Common myeloid progenitor, CD34-positive (primary cell): ENCODE measurements around the gene OR1D5.

Source experiments
- CTCF ChIA-PET: fragments of 350-600 bp; sonication (Branson Sonifier 250); formaldehyde crosslinking; loops from one replicate; lab custom pipeline; 2021; ENCODE audit warnings: antibody characterized with exemption; lab: Charles Lee
- POLR2A ChIA-PET: fragments of 350-600 bp; sonication (Branson Sonifier 250); formaldehyde crosslinking; loops from one replicate; lab custom pipeline; 2021; ENCODE audit warnings: antibody characterized with exemption; lab: Charles Lee
- DNase-seq, 3 donors: peaks; one replicate each; pipeline versions ENCODE4 v3.0.0 to v3.0.0-alpha.2; 2013
- H3K27ac ChIP-seq, 2 experiments: 1 replicate in 1 of 2; 2 replicates in 1 of 2; pipeline ENCODE4 v1.7.0; 2013; ENCODE audit warnings: inconsistent platforms in 2 of 2, low read length in 2 of 2, mild to moderate bottlenecking in 2 of 2, low read depth in 1 of 2, moderate library complexity in 1 of 2; ENCODE audit not compliant: severe bottlenecking in 2 of 2, insufficient read depth in 1 of 2, poor library complexity in 1 of 2
- H3K27me3 ChIP-seq, 5 experiments: replicated peaks in 2 of 5; 1 replicate in 3 of 5; 2 replicates in 2 of 5; pipeline versions ENCODE4 v1.6.1 to v1.7.0; 2013; ENCODE audit warnings: low read length in 4 of 5, mild to moderate bottlenecking in 2 of 5, moderate library complexity in 2 of 5, inconsistent platforms in 1 of 5; ENCODE audit not compliant: insufficient read depth in 5 of 5, control insufficient read depth in 4 of 5
- H3K36me3 ChIP-seq, 4 experiments: 1 replicate in 2 of 4; 2 replicates in 2 of 4; pipeline versions ENCODE4 v1.6.1 to v1.7.0; 2013; ENCODE audit warnings: low read length in 3 of 4, control low read depth in 1 of 4, mild to moderate bottlenecking in 1 of 4; ENCODE audit not compliant: control insufficient read depth in 4 of 4, insufficient read depth in 4 of 4
- H3K4me1 ChIP-seq, 4 experiments: 1 replicate in 3 of 4; 2 replicates in 1 of 4; pipeline versions ENCODE4 v1.6.1 to v1.7.1; 2013; ENCODE audit warnings: low read length in 3 of 4, mild to moderate bottlenecking in 3 of 4, control low read depth in 1 of 4, inconsistent platforms in 1 of 4, moderate library complexity in 1 of 4; ENCODE audit not compliant: control insufficient read depth in 4 of 4, insufficient read depth in 4 of 4; ENCODE audit errors: control extremely low read depth in 1 of 4
- H3K4me3 ChIP-seq, 7 experiments: 1 replicate in 4 of 7; 2 replicates in 3 of 7; pipeline versions ENCODE4 v1.5.1 to v1.7.0; 2013; ENCODE audit warnings: mild to moderate bottlenecking in 7 of 7, low read length in 6 of 7, moderate library complexity in 6 of 7, inconsistent platforms in 2 of 7, low read depth in 2 of 7, control low read depth in 1 of 7; ENCODE audit not compliant: insufficient read depth in 4 of 7, control insufficient read depth in 1 of 7; ENCODE audit errors: extremely low read depth in 1 of 7
- H3K9me3 ChIP-seq, 5 experiments: 1 replicate in 4 of 5; 2 replicates in 1 of 5; pipeline versions ENCODE4 v1.6.1 to v1.7.1; 2013; ENCODE audit warnings: low read length in 4 of 5, mild to moderate bottlenecking in 2 of 5, inconsistent platforms in 1 of 5, low read depth in 1 of 5, moderate library complexity in 1 of 5; ENCODE audit not compliant: control insufficient read depth in 4 of 5, insufficient read depth in 2 of 5; ENCODE audit errors: control extremely low read depth in 1 of 5
- WGBS: methylation state at CpG from one replicate; pipeline ENCODE4 v1.1.5; 2013; ENCODE audit not compliant: insufficient coverage; 5-methylcytosine and 5-hydroxymethylcytosine counted together

OR1D5 gene

GRCh38 chr17:3037259-3037658 lies 26.1 kb downstream of the OR1D5 start:
- H3K27me3 ChIP-seq = no peaks in the 10 kb centered on the region
- H3K27ac ChIP-seq = no peak overlapping the region
- H3K4me1 ChIP-seq = peaks cover 0 to 14% (median 3%) of the 10 kb centered on the region in 4 experiments
- ChIA-PET CTCF (no interaction called here), POLR2A (no interaction called here)
- H3K9me3 ChIP-seq = no peaks in the 10 kb centered on the region
- DNase-seq = peak in 1 of 3 donors; percentile 21
- peaks cover 2 to 14% (median 9%) of the 10 kb centered on the region in 4 experiments for H3K36me3 ChIP-seq
- no peak overlapping the region for H3K4me3 ChIP-seq
- no CpG with 5 or more reads among the region's 9 CpGs for WGBS

GRCh38 chr17:3036800-3037199 lies 26.6 kb downstream of the OR1D5 start:
- H3K4me1 ChIP-seq = peaks cover 0 to 14% (median 3%) of the 10 kb centered on the region in 4 experiments
- no peaks in the 10 kb centered on the region for H3K9me3 ChIP-seq
- peaks cover 2 to 16% (median 9%) of the 10 kb centered on the region in 4 experiments for H3K36me3 ChIP-seq
- no peak overlapping the region for H3K27ac ChIP-seq
- ChIA-PET POLR2A (no interaction called here), CTCF (interaction anchor here (1.1 kb wide), 1 partner anchor 209 kb away, joined by 3 read pairs; no protein-coding TSS in a partner anchor)
- WGBS = 98% methylated on average over 5 of the region's 6 CpGs
- no peaks in the 10 kb centered on the region for H3K27me3 ChIP-seq
- no peak for DNase-seq
- H3K4me3 ChIP-seq = no peak overlapping the region

- CTCF ChIA-PET = interaction anchor here (1.0 to 1.1 kb wide), 2 partner anchors 24 to 209 kb away, joined by 3 read pairs; no protein-coding TSS in a partner anchor
Observed at GRCh38 chr17:3035968-3036280, 27.5 kb downstream of the OR1D5 start.

GRCh38 chr17:3035256-3035967 lies 28.0 kb downstream of the OR1D5 start:
- POLR2A ChIA-PET = interaction anchor here (1.1 kb wide), 1 partner anchor 14 kb away, joined by 3 read pairs; no protein-coding TSS in a partner anchor
- no peak overlapping the region for H3K4me3 ChIP-seq
- 85% methylated on average over 12 of the region's 13 CpGs for WGBS
- H3K4me1 ChIP-seq = peaks cover 0 to 14% (median 3%) of the 10 kb centered on the region in 4 experiments
- CTCF ChIA-PET = interaction anchor here (1.0 to 1.1 kb wide), 2 partner anchors 23 to 208 kb away, joined by 3 read pairs; no protein-coding TSS in a partner anchor
- peaks cover 5 to 23% (median 11%) of the 10 kb centered on the region in 4 experiments for H3K36me3 ChIP-seq
- no peak for DNase-seq
- no peaks in the 10 kb centered on the region for H3K27me3 ChIP-seq
- H3K9me3 ChIP-seq = no peaks in the 10 kb centered on the region
- no peak overlapping the region for H3K27ac ChIP-seq

More at GRCh38 chr17:3035968-3036280, 27.5 kb downstream of the OR1D5 start:
- DNase-seq = no peak
- no peak overlapping the region for H3K27ac ChIP-seq
- peaks cover 0 to 14% (median 3%) of the 10 kb centered on the region in 4 experiments for H3K4me1 ChIP-seq
- POLR2A ChIA-PET = interaction anchor here (1.1 kb wide), 1 partner anchor 15 kb away, joined by 3 read pairs; no protein-coding TSS in a partner anchor
- H3K9me3 ChIP-seq = no peaks in the 10 kb centered on the region
- H3K27me3 ChIP-seq = no peaks in the 10 kb centered on the region
- WGBS = 95% methylated on average over 7 of the region's 7 CpGs
- H3K36me3 ChIP-seq = peaks cover 3 to 18% (median 9%) of the 10 kb centered on the region in 4 experiments
- H3K4me3 ChIP-seq = no peak overlapping the region

GRCh38 chr17:3034578-3034920 lies 28.9 kb downstream of the OR1D5 start:
- no peak overlapping the region for H3K27ac ChIP-seq
- ChIA-PET POLR2A (no interaction called here), CTCF (no interaction called here)

GRCh38 chr17:3033741-3034577 lies 29.4 kb downstream of the OR1D5 start:
- 90% methylated on average over 17 of the region's 26 CpGs for WGBS
- CTCF ChIA-PET = interaction anchor here (1.0 kb wide), 1 partner anchor 15 kb away, joined by 3 read pairs; no protein-coding TSS in a partner anchor

More at GRCh38 chr17:3034578-3034920, 28.9 kb downstream of the OR1D5 start:
- WGBS = 90% methylated on average over 6 of the region's 9 CpGs
- H3K4me3 ChIP-seq = no peak overlapping the region
- no peaks in the 10 kb centered on the region for H3K9me3 ChIP-seq
- H3K4me1 ChIP-seq = peaks cover 0 to 7% (median under 1%) of the 10 kb centered on the region in 4 experiments
- no peak for DNase-seq
- H3K27me3 ChIP-seq = no peaks in the 10 kb centered on the region
- H3K36me3 ChIP-seq = peaks cover 5 to 29% (median 13%) of the 10 kb centered on the region in 4 experiments

More at GRCh38 chr17:3033741-3034577, 29.4 kb downstream of the OR1D5 start:
- H3K4me1 ChIP-seq = peaks cover 0 to 1% (median 0%) of the 10 kb centered on the region in 4 experiments
- no peaks in the 10 kb centered on the region for H3K27me3 ChIP-seq
- POLR2A ChIA-PET = no interaction called here
- H3K36me3 ChIP-seq = peaks cover 7 to 35% (median 17%) of the 10 kb centered on the region in 4 experiments
- no peak for DNase-seq
- no peak overlapping the region for H3K4me3 ChIP-seq
- H3K27ac ChIP-seq = no peak overlapping the region
- H3K9me3 ChIP-seq = no peaks in the 10 kb centered on the region
